Measurements from ENCODE around the gene MANBA.

The MANBA gene

GRCh38 chr4:102598762-102599374 lies 161.9 kb downstream of the MANBA start:
- in situ Hi-C loops (cut with MboI; ENCODE audit: low pct_unique_long_range_greater_than_20kb, low sequenced_read_pairs, unreplicated experiment), result no loop called here

GRCh38 chr4:102598086-102598761 lies 162.5 kb downstream of the MANBA start:
- no peak for TF ChIP-seq CTCF (IDR thresholded peaks at IDR 0.05; ENCODE audit: extremely low read depth, insufficient read depth, missing control alignments)
- no peak for DNase-seq (ENCODE audit: low spot score)
- in situ Hi-C loops (cut with MboI; ENCODE audit: low pct_unique_long_range_greater_than_20kb, low sequenced_read_pairs, unreplicated experiment), result no loop called here

More at GRCh38 chr4:102598762-102599374, 161.9 kb downstream of the MANBA start:
- TF ChIP-seq CTCF (IDR thresholded peaks at IDR 0.05; ENCODE audit: extremely low read depth, insufficient read depth, missing control alignments), result no peak
- peak; percentile 43 for DNase-seq (ENCODE audit: low spot score)

GRCh38 chr4:102596532-102596931 lies 164.2 kb downstream of the MANBA start:
- no peak for TF ChIP-seq CTCF (IDR thresholded peaks at IDR 0.05; ENCODE audit: extremely low read depth, insufficient read depth, missing control alignments)
- DNase-seq (ENCODE audit: low spot score), result no peak
- in situ Hi-C loops (cut with MboI; ENCODE audit: low pct_unique_long_range_greater_than_20kb, low sequenced_read_pairs, unreplicated experiment), result no loop called here

- in situ Hi-C loops (cut with MboI; ENCODE audit: low pct_unique_long_range_greater_than_20kb, low sequenced_read_pairs, unreplicated experiment), result no loop called here
- no peak for DNase-seq (ENCODE audit: low spot score)
- TF ChIP-seq CTCF (IDR thresholded peaks at IDR 0.05; ENCODE audit: extremely low read depth, insufficient read depth, missing control alignments), result no peak
Observed at GRCh38 chr4:102594000-102594399, 166.8 kb downstream of the MANBA start.

GRCh38 chr4:102593147-102593546 lies 167.6 kb downstream of the MANBA start:
- no peak for TF ChIP-seq CTCF (IDR thresholded peaks at IDR 0.05; ENCODE audit: extremely low read depth, insufficient read depth, missing control alignments)
- in situ Hi-C loops (cut with MboI; ENCODE audit: low pct_unique_long_range_greater_than_20kb, low sequenced_read_pairs, unreplicated experiment), result no loop called here
- DNase-seq (ENCODE audit: low spot score), result no peak

- no peak for DNase-seq (ENCODE audit: low spot score)
- TF ChIP-seq CTCF (IDR thresholded peaks at IDR 0.05; ENCODE audit: extremely low read depth, insufficient read depth, missing control alignments), result no peak
- in situ Hi-C loops (cut with MboI; ENCODE audit: low pct_unique_long_range_greater_than_20kb, low sequenced_read_pairs, unreplicated experiment), result no loop called here
Observed at GRCh38 chr4:102592256-102592655, 168.5 kb downstream of the MANBA start.
